GM12892 (cell line): ENCODE data around the gene MMP2.

ENCODE experiments used
- POLR2A ChIP-seq: IDR thresholded peaks from 2 replicates; pipeline ENCODE4 v1.6.1; 2011; ENCODE audit warnings: low read depth, low read length, control low read depth
- POLR2AphosphoS5 ChIP-seq: IDR thresholded peaks from 2 replicates; pipeline ENCODE4 v1.6.1; 2011; ENCODE audit warnings: low read depth, low read length, control low read depth
- TAF1 ChIP-seq: IDR thresholded peaks from 2 replicates; pipeline ENCODE4 v1.6.1; 2011; ENCODE audit warnings: low read depth, mild to moderate bottlenecking, control low read depth, low read length, borderline replicate concordance

DNA sequence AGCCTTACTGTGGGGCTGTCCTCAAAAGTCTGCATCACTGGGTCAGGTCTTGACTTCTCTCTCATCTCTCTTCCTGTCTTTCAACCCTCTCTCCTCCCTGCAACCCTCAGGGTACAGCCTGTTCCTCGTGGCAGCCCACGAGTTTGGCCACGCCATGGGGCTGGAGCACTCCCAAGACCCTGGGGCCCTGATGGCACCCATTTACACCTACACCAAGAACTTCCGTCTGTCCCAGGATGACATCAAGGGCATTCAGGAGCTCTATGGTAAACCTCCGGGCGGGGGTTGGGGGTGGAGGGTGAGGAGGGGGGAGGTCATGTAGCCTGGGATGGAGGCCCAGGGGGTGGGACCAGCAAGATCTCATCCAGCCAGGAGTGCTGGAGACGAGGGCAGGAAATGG is 12.7 kb downstream of the MMP2 start:
- TF ChIP-seq TAF1 (no peak), POLR2A (no peak), POLR2AphosphoS5 (no peak)
